ENCODE measurements around the gene GAPVD1.

GAPVD1 gene

DNA sequence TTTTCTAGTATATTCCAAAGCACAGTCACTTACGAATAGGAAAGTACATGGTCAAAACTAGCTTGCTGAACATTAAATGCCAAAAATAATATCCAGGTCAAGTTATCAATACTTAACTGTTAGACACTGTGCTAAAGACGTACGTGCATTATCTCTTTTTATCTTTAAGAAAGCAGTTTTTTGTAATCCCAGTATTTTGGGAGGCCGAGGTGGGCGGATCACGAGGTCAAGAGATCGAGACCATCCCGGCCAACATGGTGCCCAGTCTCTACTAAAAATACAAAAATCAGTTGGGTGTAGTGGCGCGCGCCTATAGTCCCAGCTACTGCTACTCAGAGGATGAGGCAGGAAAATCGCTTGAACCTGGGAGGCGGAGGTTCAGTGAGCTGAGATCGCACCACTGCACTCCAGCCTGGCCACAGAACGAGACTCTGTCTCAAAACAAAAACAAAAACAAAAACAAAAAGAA is 17.8 kb upstream of the GAPVD1 start:
- Histone ChIP-seq H2AFZ (ENCODE audit: low read depth, low read length) (no peak overlapping the region), H3K4me3 (ENCODE audit: low read depth in 1 of 2, low read length in 2 of 2) (no peak overlapping the region), H3K27ac (ENCODE audit: low read length) (no peak overlapping the region), H3K4me2 (ENCODE audit: insufficient read depth, low read length) (no peak overlapping the region), H3K4me1 (ENCODE audit: insufficient read depth, low read length) (peaks cover 22% of the 10 kb centered on the region), H3K79me2 (ENCODE audit: insufficient read depth, low read length) (peaks cover 32% of the 10 kb centered on the region), H3K9me3 (ENCODE audit: insufficient read depth, low read length, severe bottlenecking) (no peaks in the 10 kb centered on the region), H4K20me1 (ENCODE audit: insufficient read depth, low read length) (peaks cover 18% of the 10 kb centered on the region), H3K27me3 (ENCODE audit: insufficient read depth, low read length, poor library complexity) (no peaks in the 10 kb centered on the region), H3K9ac (ENCODE audit: low read depth, low read length) (no peak overlapping the region), H3K36me3 (ENCODE audit: insufficient read depth, low read length) (peaks cover 21% of the 10 kb centered on the region)
- ATAC-seq (ENCODE audit: insufficient read depth, low read depth), result no peak
- TF ChIP-seq, protein P1, sequence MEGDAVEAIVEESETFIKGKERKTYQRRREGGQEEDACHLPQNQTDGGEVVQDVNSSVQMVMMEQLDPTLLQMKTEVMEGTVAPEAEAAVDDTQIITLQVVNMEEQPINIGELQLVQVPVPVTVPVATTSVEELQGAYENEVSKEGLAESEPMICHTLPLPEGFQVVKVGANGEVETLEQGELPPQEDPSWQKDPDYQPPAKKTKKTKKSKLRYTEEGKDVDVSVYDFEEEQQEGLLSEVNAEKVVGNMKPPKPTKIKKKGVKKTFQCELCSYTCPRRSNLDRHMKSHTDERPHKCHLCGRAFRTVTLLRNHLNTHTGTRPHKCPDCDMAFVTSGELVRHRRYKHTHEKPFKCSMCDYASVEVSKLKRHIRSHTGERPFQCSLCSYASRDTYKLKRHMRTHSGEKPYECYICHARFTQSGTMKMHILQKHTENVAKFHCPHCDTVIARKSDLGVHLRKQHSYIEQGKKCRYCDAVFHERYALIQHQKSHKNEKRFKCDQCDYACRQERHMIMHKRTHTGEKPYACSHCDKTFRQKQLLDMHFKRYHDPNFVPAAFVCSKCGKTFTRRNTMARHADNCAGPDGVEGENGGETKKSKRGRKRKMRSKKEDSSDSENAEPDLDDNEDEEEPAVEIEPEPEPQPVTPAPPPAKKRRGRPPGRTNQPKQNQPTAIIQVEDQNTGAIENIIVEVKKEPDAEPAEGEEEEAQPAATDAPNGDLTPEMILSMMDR (IDR thresholded peaks at IDR 0.05; ENCODE audit: borderline replicate concordance, extremely low read depth, low read length, poor library complexity, severe bottlenecking), result no peak
- no peak for TF ChIP-seq EZH2 (IDR thresholded peaks at IDR 0.05; ENCODE audit: borderline replicate concordance, low read depth, low read length, severe bottlenecking)
- DNase-seq, result no peak

DNA sequence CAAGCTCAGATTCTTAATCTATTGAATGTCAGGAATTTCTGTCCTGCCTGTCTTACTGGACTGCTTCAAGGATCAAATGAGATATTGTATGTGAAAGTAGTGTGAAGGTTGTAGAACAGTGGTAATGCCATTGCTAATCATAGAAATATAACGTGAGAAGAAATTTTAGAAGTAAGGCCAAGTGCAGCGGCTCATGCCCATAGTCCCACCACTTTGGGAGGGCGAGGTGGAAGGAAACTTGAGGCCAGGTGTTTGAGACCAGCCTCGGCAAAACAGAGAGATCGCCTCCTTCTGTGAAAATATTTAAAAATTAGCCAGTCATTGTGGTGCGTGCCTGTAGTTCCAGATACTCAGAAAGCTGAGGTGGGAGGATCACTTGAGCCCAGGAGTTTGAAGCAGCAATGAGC is 15.4 kb upstream of the GAPVD1 start:
- ATAC-seq (ENCODE audit: insufficient read depth, low read depth) (no peak), DNase-seq (no peak)
- H3K27ac ChIP-seq (ENCODE audit: low read length), result no peak overlapping the region
- no peak overlapping the region for H3K4me2 ChIP-seq (ENCODE audit: insufficient read depth, low read length)
- no peak for TF ChIP-seq EZH2 (IDR thresholded peaks at IDR 0.05; ENCODE audit: borderline replicate concordance, low read depth, low read length, severe bottlenecking)
- TF ChIP-seq, protein P1 (IDR thresholded peaks at IDR 0.05; ENCODE audit: borderline replicate concordance, extremely low read depth, low read length, poor library complexity, severe bottlenecking), result no peak
- no peaks in the 10 kb centered on the region for H3K9me3 ChIP-seq (ENCODE audit: insufficient read depth, low read length, severe bottlenecking)
- no peaks in the 10 kb centered on the region for H4K20me1 ChIP-seq (ENCODE audit: insufficient read depth, low read length)
- H3K4me1 ChIP-seq (ENCODE audit: insufficient read depth, low read length), result peaks cover 7% of the 10 kb centered on the region
- H3K27me3 ChIP-seq (ENCODE audit: insufficient read depth, low read length, poor library complexity), result no peaks in the 10 kb centered on the region
- H3K4me3 ChIP-seq (ENCODE audit: low read depth in 1 of 2, low read length in 2 of 2), result no peak overlapping the region
- peaks cover 8% of the 10 kb centered on the region for H3K79me2 ChIP-seq (ENCODE audit: insufficient read depth, low read length)
- no peak overlapping the region for H3K9ac ChIP-seq (ENCODE audit: low read depth, low read length)
- no peaks in the 10 kb centered on the region for H3K36me3 ChIP-seq (ENCODE audit: insufficient read depth, low read length)
- no peak overlapping the region for H2AFZ ChIP-seq (ENCODE audit: low read depth, low read length)

DNA sequence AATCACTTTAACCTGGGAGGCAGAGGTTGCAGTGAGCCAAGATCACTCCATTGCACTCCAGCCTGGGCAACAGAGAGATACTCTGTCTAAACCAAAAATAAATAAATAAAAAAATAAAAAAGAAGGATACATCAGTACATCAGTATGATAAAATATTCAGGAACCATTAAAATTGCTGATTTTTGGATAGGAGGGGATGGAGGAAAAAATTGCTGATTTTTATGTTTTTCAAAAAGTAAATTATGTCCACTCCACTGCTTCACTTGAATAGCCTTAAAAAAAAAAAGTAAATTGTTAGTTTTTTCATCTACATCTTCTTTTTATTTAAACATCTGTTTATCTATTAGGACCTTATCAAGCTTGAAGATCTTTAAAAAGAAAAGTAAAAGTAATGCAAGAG is 7.4 kb upstream of the GAPVD1 start:
- Histone ChIP-seq H3K27ac (ENCODE audit: low read length) (no peak overlapping the region), H3K4me3 (ENCODE audit: low read depth in 1 of 2, low read length in 2 of 2) (no peak overlapping the region), H3K27me3 (ENCODE audit: insufficient read depth, low read length, poor library complexity) (no peaks in the 10 kb centered on the region), H3K9me3 (ENCODE audit: insufficient read depth, low read length, severe bottlenecking) (no peaks in the 10 kb centered on the region), H3K4me1 (ENCODE audit: insufficient read depth, low read length) (no peaks in the 10 kb centered on the region), H2AFZ (ENCODE audit: low read depth, low read length) (no peak overlapping the region), H3K79me2 (ENCODE audit: insufficient read depth, low read length) (no peaks in the 10 kb centered on the region), H3K36me3 (ENCODE audit: insufficient read depth, low read length) (no peaks in the 10 kb centered on the region), H3K9ac (ENCODE audit: low read depth, low read length) (no peak overlapping the region), H4K20me1 (ENCODE audit: insufficient read depth, low read length) (no peaks in the 10 kb centered on the region), H3K4me2 (ENCODE audit: insufficient read depth, low read length) (no peak overlapping the region)
- DNase-seq, result no peak
- TF ChIP-seq, protein P1 (IDR thresholded peaks at IDR 0.05; ENCODE audit: borderline replicate concordance, extremely low read depth, low read length, poor library complexity, severe bottlenecking), result no peak
- TF ChIP-seq EZH2 (IDR thresholded peaks at IDR 0.05; ENCODE audit: borderline replicate concordance, low read depth, low read length, severe bottlenecking), result no peak
- no peak for ATAC-seq (ENCODE audit: insufficient read depth, low read depth)

Measured in DND-41 (cell line).